H1 (cell line): Measurements from ENCODE around the gene FAM221B. TPM values are rescaled to one million over a fixed set of nuclear protein-coding genes. Genes with fewer than 3 reads are reported as not detected.

ENCODE experiments used
- CTCF ChIA-PET: fragments of 300-600 bp; sonication (Branson Sonifier 250); formaldehyde crosslinking; loops from one replicate; lab custom pipeline; 2021; ENCODE audit not compliant: partially characterized antibody; lab: Charles Lee
- POLR2A ChIA-PET: fragments of 300-600 bp; sonication (Branson Sonifier 250); formaldehyde crosslinking; loops from one replicate; lab custom pipeline; 2021; ENCODE audit warnings: inconsistent platforms; ENCODE audit not compliant: partially characterized antibody; lab: Charles Lee
- DNase-seq, 2 experiments: peaks; one replicate each; pipeline versions ENCODE4 v3.0.0 to v3.0.0-alpha.2; 2010 to 2022; ENCODE audit warnings: low spot score in 2 of 2, low read depth in 1 of 2, mixed read lengths in 1 of 2
- FAIRE-seq: peaks from 2 replicates; lab custom pipeline; 2011; peaks lifted over from hg19 to GRCh38; lab: Jason Lieb, UNC
- H2AFZ ChIP-seq: 2 replicates; pipeline ENCODE4 v1.8.1; 2012; ENCODE audit warnings: low read length, inconsistent platforms
- H2AK5ac ChIP-seq: 2 replicates; pipeline ENCODE4 v1.6.1; 2013; ENCODE audit warnings: low read depth, low read length
- H2BK120ac ChIP-seq: replicated peaks from 2 replicates; pipeline ENCODE3; 2013; ENCODE audit warnings: low read depth, low read length, inconsistent platforms
- H2BK12ac ChIP-seq: 2 replicates; pipeline ENCODE4 v1.6.1; 2013; ENCODE audit warnings: low read depth, low read length
- H2BK15ac ChIP-seq: 2 replicates; pipeline ENCODE4 v1.6.1; 2013; ENCODE audit warnings: low read length
- H2BK20ac ChIP-seq: 2 replicates; pipeline ENCODE4 v1.6.1; 2013; ENCODE audit warnings: low read length
- H2BK5ac ChIP-seq: 2 replicates; pipeline ENCODE4 v1.6.1; 2013; ENCODE audit warnings: low read depth, low read length
- H3K14ac ChIP-seq: 2 replicates; pipeline ENCODE4 v1.6.1; 2013; ENCODE audit warnings: inconsistent platforms; ENCODE audit not compliant: insufficient read length
- H3K18ac ChIP-seq: 2 replicates; pipeline ENCODE4 v1.6.1; 2013; ENCODE audit warnings: low read length; ENCODE audit errors: extremely low read depth
- H3K23ac ChIP-seq: 2 replicates; pipeline ENCODE4 v1.6.1; 2013; ENCODE audit warnings: inconsistent platforms; ENCODE audit not compliant: insufficient read length
- H3K23me2 ChIP-seq: 2 replicates; pipeline ENCODE4 v1.6.1; 2013; ENCODE audit warnings: low read depth, low read length
- H3K27ac ChIP-seq: 2 replicates; pipeline ENCODE4 v1.6.1; 2011; ENCODE audit warnings: low read depth, low read length, inconsistent platforms
- H3K27me3 ChIP-seq, 4 experiments: replicated peaks in 1 of 4; 1 replicate in 1 of 4; 2 replicates in 3 of 4; pipeline versions ENCODE4 v1.6.1 to v1.8.1; 2011 to 2013; ENCODE audit warnings: low read length in 3 of 4, mild to moderate bottlenecking in 3 of 4, inconsistent platforms in 2 of 4, mixed read lengths in 2 of 4, moderate library complexity in 1 of 4; ENCODE audit not compliant: control insufficient read depth in 3 of 4, insufficient read depth in 3 of 4; ENCODE audit errors: extremely low read depth in 1 of 4
- H3K36me3 ChIP-seq, 4 experiments: 2 replicates each; pipeline versions ENCODE4 v1.6.1 to v1.8.1; 2011 to 2013; ENCODE audit warnings: mild to moderate bottlenecking in 4 of 4, low read length in 3 of 4, moderate library complexity in 2 of 4, control low read depth in 1 of 4, inconsistent platforms in 1 of 4; ENCODE audit not compliant: insufficient read depth in 4 of 4, control insufficient read depth in 2 of 4
- H3K4ac ChIP-seq: replicated peaks from 2 replicates; pipeline ENCODE3; 2013; ENCODE audit warnings: low read length, low read depth, mixed read lengths, inconsistent platforms; ENCODE audit not compliant: insufficient read length
- H3K4me1 ChIP-seq, 4 experiments: replicated peaks in 1 of 4; 1 replicate in 1 of 4; 2 replicates in 3 of 4; pipeline versions ENCODE4 v1.6.1 to v1.8.1; 2011 to 2013; ENCODE audit warnings: low read length in 3 of 4, inconsistent platforms in 2 of 4, mixed read lengths in 1 of 4; ENCODE audit not compliant: insufficient read depth in 4 of 4, control insufficient read depth in 3 of 4
- H3K4me2 ChIP-seq, 2 experiments: 2 replicates each; pipeline versions ENCODE4 v1.6.1 to v1.8.1; 2011 to 2013; ENCODE audit warnings: low read depth in 2 of 2, low read length in 2 of 2, control low read depth in 1 of 2, inconsistent platforms in 1 of 2, mild to moderate bottlenecking in 1 of 2; ENCODE audit not compliant: insufficient read depth in 1 of 2
- H3K4me3 ChIP-seq, 4 experiments: fragments of 200-600, 300-600 bp in 1 of 4; sonication (generic), shearing (Covaris generic), sonication (Bioruptor Twin) in 1 of 4; 2 replicates each; pipeline versions ENCODE4 v1.5.1 to v1.8.1; 2011 to 2016; ENCODE audit warnings: low read length in 4 of 4, low read depth in 3 of 4, control low read depth in 2 of 4, inconsistent platforms in 2 of 4, mild to moderate bottlenecking in 2 of 4, mixed read lengths in 1 of 4, moderate library complexity in 1 of 4; ENCODE audit not compliant: insufficient read depth in 2 of 4; ENCODE audit errors: extremely low read depth in 1 of 4
- H3K56ac ChIP-seq: replicated peaks from 2 replicates; pipeline ENCODE3; 2013; ENCODE audit warnings: low read depth, mild to moderate bottlenecking, mixed read lengths, low read length, inconsistent platforms; ENCODE audit not compliant: insufficient read length
- H3K79me1 ChIP-seq: 2 replicates; pipeline ENCODE4 v1.6.1; 2013; ENCODE audit warnings: low read depth, low read length, control low read depth
- H3K79me2 ChIP-seq, 2 experiments: 2 replicates each; pipeline versions ENCODE4 v1.6.1 to v1.8.1; 2012 to 2013; ENCODE audit warnings: low read length in 2 of 2, mild to moderate bottlenecking in 2 of 2, inconsistent platforms in 1 of 2; ENCODE audit not compliant: insufficient read depth in 2 of 2, control insufficient read depth in 1 of 2
- H3K9ac ChIP-seq, 4 experiments: replicated peaks in 1 of 4; 1 replicate in 1 of 4; 2 replicates in 3 of 4; pipeline versions ENCODE4 v1.6.1 to v1.8.1; 2011 to 2013; ENCODE audit warnings: low read depth in 3 of 4, low read length in 3 of 4, control low read depth in 2 of 4, mild to moderate bottlenecking in 2 of 4, moderate library complexity in 2 of 4, inconsistent platforms in 1 of 4; ENCODE audit errors: extremely low read depth in 1 of 4
- H3K9me3 ChIP-seq, 2 experiments: 2 replicates each; pipeline versions ENCODE4 v1.6.1 to v1.8.1; 2012 to 2013; ENCODE audit warnings: mild to moderate bottlenecking in 2 of 2, moderate library complexity in 2 of 2, control low read depth in 1 of 2, inconsistent platforms in 1 of 2, low read depth in 1 of 2, low read length in 1 of 2, mixed read lengths in 1 of 2; ENCODE audit not compliant: insufficient read depth in 2 of 2
- H4K20me1 ChIP-seq, 2 experiments: replicated peaks in 1 of 2; 2 replicates each; pipeline versions ENCODE3 to v1.8.1; 2011 to 2013; ENCODE audit warnings: inconsistent platforms in 2 of 2, low read length in 2 of 2, mild to moderate bottlenecking in 1 of 2; ENCODE audit not compliant: insufficient read depth in 2 of 2, control insufficient read depth in 1 of 2
- H4K5ac ChIP-seq: 2 replicates; pipeline ENCODE4 v1.6.1; 2013; ENCODE audit warnings: low read length, low read depth, mixed read lengths, inconsistent platforms; ENCODE audit not compliant: insufficient read length
- H4K8ac ChIP-seq: 2 replicates; pipeline ENCODE4 v1.8.0; 2013; ENCODE audit warnings: mild to moderate bottlenecking, moderate library complexity, low read length, inconsistent platforms; ENCODE audit not compliant: insufficient read depth; ENCODE audit errors: extremely low read depth
- H4K91ac ChIP-seq: replicated peaks from 2 replicates; pipeline ENCODE3; 2013; ENCODE audit warnings: low read length, mixed read lengths, inconsistent platforms; ENCODE audit not compliant: insufficient read length
- RBBP5 ChIP-seq: IDR thresholded peaks from 2 replicates; pipeline ENCODE4 v1.7.1; 2012; ENCODE audit warnings: low read depth, mild to moderate bottlenecking, inconsistent platforms, low read length, moderate library complexity, borderline replicate concordance
- SAP30 ChIP-seq: fragments of 300-600 bp; sonication (generic); IDR thresholded peaks from 2 replicates; pipeline ENCODE4 v1.7.1; 2012; ENCODE audit warnings: low read length, moderate library complexity, mild to moderate bottlenecking, inconsistent platforms; ENCODE audit not compliant: insufficient read depth, insufficient replicate concordance
- TAF7 ChIP-seq: optimal IDR thresholded peaks from 2 replicates; pipeline ENCODE3; 2011; ENCODE audit warnings: low read depth, mild to moderate bottlenecking, inconsistent platforms, low read length, moderate library complexity, borderline replicate concordance
- ZNF274 ChIP-seq: IDR thresholded peaks from 2 replicates; pipeline ENCODE4 v1.7.0; 2012; ENCODE audit warnings: low read length, borderline replicate concordance; ENCODE audit errors: extremely low read depth
- WGBS, 2 experiments: shearing (Covaris generic) in 1 of 2; methylation state at CpG; one replicate each; pipeline versions ENCODE4 v1.1.6 to v1.1.7; 2013 to 2015; ENCODE audit warnings: low lambda C conversion rate in 2 of 2, mixed read lengths in 2 of 2, inconsistent platforms in 1 of 2, low coverage in 1 of 2, missing lambda C conversion rate in 1 of 2; ENCODE audit not compliant: insufficient replicate concordance in 2 of 2, insufficient coverage in 1 of 2, insufficient read length in 1 of 2; ENCODE audit errors: extremely low coverage in 1 of 2, missing lambda C conversion rate in 1 of 2; 5-methylcytosine and 5-hydroxymethylcytosine counted together
- polyA plus RNA-seq, 7 experiments: library from polyadenylated mRNA; depleted of rRNA in 3 of 7; stranded (reverse) in 5 of 7; unstranded in 2 of 7; fragments of >200 nt in 5 of 7; fragments of 200-250 nt in 2 of 7; gene quantifications; 1 replicate in 5 of 7; 2 replicates in 1 of 7; 4 replicates in 1 of 7; pipeline versions ENCODE4 v1.2.1 to v1.2.3, GENCODE V29; 2011 to 2013; ENCODE audit warnings: missing spikeins in 2 of 7, mixed read lengths in 2 of 7
- total RNA-seq: library from RNA; stranded (reverse); fragmentation: NEBNext Ultra II Directional; extraction: Animal tissue kit (Norgen Biotek cat#: 25700); gene quantifications from 2 replicates; pipeline ENCODE4 v1.2.1, GENCODE V29; 2021

FAM221B gene
- total and polyA plus RNA-seq, 2 of the 8 experiments (the other 6 are each of a cell fraction or from before 2014, with no cell fraction given): not detected

DNA sequence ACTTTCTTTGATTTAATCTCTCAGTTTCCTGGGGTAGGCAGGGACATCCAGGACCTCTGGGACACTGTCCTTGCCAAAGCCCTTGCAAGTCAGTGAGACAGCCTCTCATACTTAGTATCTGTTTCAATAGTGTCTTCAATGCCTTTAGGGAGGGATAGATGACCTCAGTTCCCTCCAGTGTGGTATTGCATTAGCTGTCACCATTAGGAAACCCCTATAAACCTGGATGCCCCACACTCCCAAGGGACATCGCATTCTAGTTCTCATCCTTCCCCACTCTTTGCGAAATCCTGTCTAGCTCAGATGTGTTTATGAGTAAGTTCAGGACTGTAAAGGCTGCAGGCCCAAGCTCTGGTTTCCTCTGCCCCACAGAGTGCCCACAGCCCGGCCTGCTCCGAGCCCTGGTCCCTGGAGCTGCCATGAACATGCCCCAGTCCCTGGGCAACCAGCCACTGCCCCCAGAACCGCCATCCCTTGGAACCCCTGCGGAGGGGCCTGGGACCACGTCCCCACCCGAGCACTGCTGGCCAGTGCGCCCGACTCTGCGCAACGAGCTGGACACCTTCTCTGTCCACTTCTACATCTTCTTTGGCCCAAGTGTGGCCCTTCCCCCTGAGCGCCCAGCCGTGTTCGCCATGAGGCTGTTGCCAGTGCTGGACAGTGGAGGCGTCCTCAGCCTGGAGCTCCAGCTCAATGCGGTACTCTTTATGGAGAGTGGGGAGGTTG lies 13.7 kb upstream of the FAM221B start:
- Histone ChIP-seq H3K9ac (no peak overlapping the region), H3K9me3 (no peaks in the 10 kb centered on the region), H3K4me1 (peaks cover 11 to 25% (median 14%) of the 10 kb centered on the region in 4 experiments), H3K27ac (no peak overlapping the region), H3K36me3 (0 out of 8 replicates have a peak, but pooled peaks cover 0 to 4% (median 0%) of the 10 kb centered on the region in 4 experiments), H3K18ac (no peak overlapping the region), H4K8ac (no peak overlapping the region; the same call in 1 of the 2 replicates), H2BK15ac (no peak overlapping the region), H3K4me2 (no peak overlapping the region), H2BK12ac (no peak overlapping the region), H3K14ac (no peak overlapping the region), H3K56ac (no peak overlapping the region), H2BK5ac (no peak overlapping the region; the same call in 1 of the 2 replicates), H4K5ac (no peak overlapping the region), H4K20me1 (no peaks in the 10 kb centered on the region), H3K27me3 (peaks cover 0 to 10% (median 7%) of the 10 kb centered on the region in 4 experiments; a peak in 6 of 7 replicates), H3K4ac (no peak overlapping the region), H3K79me1 (no peaks in the 10 kb centered on the region; the same call in 1 of the 2 replicates), H3K4me3 (no peak overlapping the region), H2BK20ac (no peak overlapping the region), H3K23me2 (peaks cover 15% of the 10 kb centered on the region), H2BK120ac (no peak overlapping the region), H3K79me2 (no peaks in the 10 kb centered on the region), H2AFZ (no peak overlapping the region), H4K91ac (no peak overlapping the region), H2AK5ac (no peak overlapping the region), H3K23ac (no peak overlapping the region)
- WGBS, 2 experiments: 90% methylated on average over 17 of the region's 17 CpGs; no CpG with 5 or more reads in 1 of the 2 experiments
- DNase-seq (no peak), FAIRE-seq (no peak)
- POLR2A ChIA-PET: interaction anchor here (0.8 to 1.4 kb wide), 3 partner anchors 10 to 21 kb away, joined by 3 to 9 read pairs (median 3); no protein-coding TSS in a partner anchor
- TF ChIP-seq RBBP5: no peak
- no peak for TF ChIP-seq ZNF274
- no peak for TF ChIP-seq TAF7
- no peak for TF ChIP-seq SAP30
- CTCF ChIA-PET: interaction anchor here (0.7 to 16.5 kb wide), 8 partner anchors 9 to 181 kb away, joined by 3 to 172 read pairs (median 5); partner anchors contain the start of genes FAM221B and TMEM8B
